Epithelial cell of esophagus (primary cell): ENCODE results near the gene PEAR1.
A peak's percentile ranks its signal among the peaks of the same experiment; 100 is the strongest.

ENCODE experiments used
- DNase-seq: peaks from one replicate; pipeline ENCODE4 v3.0.0; 2010; ENCODE audit warnings: low read depth
- H3K4me3 ChIP-seq: 2 replicates; pipeline ENCODE4 v1.5.1; 2011; ENCODE audit warnings: mild to moderate bottlenecking, low read length, control low read depth
- CTCF ChIP-seq: IDR thresholded peaks from 2 replicates; pipeline ENCODE4 v1.5.1; 2011; ENCODE audit warnings: low read depth, mild to moderate bottlenecking, low read length, control low read depth, inconsistent platforms; ENCODE audit not compliant: insufficient read depth; ENCODE audit errors: missing control alignments

Gene PEAR1

GRCh38 chr1:156909671-156910070, 16.2 kb downstream of the PEAR1 start:
- TF ChIP-seq CTCF = no peak
- H3K4me3 ChIP-seq = no peak overlapping the region
- no peak for DNase-seq

- peak; percentile 68 for TF ChIP-seq CTCF
- peak; percentile 45 for DNase-seq
- no peak overlapping the region for H3K4me3 ChIP-seq
Observed at GRCh38 chr1:156910309-156910782, 16.8 kb downstream of the PEAR1 start.

- DNase-seq = no peak
- TF ChIP-seq CTCF = no peak
- H3K4me3 ChIP-seq = no peak overlapping the region
Observed at GRCh38 chr1:156911577-156912298, 18.2 kb downstream of the PEAR1 start.

- no peak for TF ChIP-seq CTCF
- H3K4me3 ChIP-seq = no peak overlapping the region
- no peak for DNase-seq
Observed at GRCh38 chr1:156912310-156912709, 18.8 kb downstream of the PEAR1 start.

- DNase-seq = no peak
- H3K4me3 ChIP-seq = no peak overlapping the region
- TF ChIP-seq CTCF = no peak
Observed at GRCh38 chr1:156912861-156913808, 19.6 kb downstream of the PEAR1 start.

GRCh38 chr1:156913809-156914387, 20.4 kb downstream of the PEAR1 start:
- no peak for TF ChIP-seq CTCF
- H3K4me3 ChIP-seq = no peak overlapping the region
- no peak for DNase-seq
